Measurements from ENCODE around the gene ADCY4. TPM values are rescaled to one million over a fixed set of nuclear protein-coding genes. Genes with fewer than 3 reads are reported as not detected.
A peak's percentile ranks its signal among the peaks of the same experiment; 100 is the strongest.

ADCY4 gene
- total and polyA plus RNA-seq, 2 of the 13 experiments (the other 11 are each of a cell fraction or from before 2014, with no cell fraction given) = 0.03 TPM; not detected in 1

DNA sequence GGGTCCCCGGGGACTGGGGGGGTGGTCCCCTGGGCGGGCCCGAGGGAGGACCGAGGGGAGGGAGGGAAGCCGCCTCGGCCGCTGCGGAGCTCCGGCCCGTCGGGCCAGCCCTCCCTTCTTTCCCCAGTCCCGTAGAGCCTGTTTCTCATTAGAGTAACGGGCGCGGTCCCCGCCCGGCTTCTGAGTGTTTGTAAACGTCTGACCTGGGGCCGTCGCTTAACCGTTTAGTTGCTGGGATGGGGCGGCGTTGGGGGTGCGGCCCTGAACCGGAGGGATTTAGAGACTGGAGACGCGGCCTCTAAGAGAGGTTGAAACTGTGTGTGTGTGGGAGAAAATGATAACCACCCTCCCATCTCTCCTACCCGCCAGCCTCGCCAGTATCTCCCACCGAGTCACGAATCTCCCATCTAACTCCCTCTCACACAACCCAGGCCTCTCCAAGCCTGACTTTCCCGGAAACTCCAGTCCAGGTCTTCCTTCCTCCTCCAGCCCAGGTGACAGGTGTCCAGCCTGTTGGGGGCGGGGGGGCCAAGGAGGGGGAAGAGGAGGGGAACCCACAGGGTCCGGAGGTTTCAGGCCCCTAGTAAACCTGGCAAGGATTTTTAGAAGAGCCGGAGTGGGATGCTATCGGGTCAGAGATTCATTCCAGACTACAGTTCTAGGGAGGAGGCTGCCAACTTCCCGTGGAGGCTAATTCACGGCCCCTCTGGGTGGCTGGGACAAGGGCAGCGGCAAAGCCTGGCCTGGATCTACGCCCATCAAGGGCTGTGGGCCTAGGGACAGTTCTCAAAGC, 32.0 kb upstream of the ADCY4 start (continued):
- TF ChIP-seq ZNF292 (CRISPR knock-in tag; IDR thresholded peaks at IDR 0.05; ENCODE audit: borderline replicate concordance, low read depth) (0 out of 2 replicates have a peak, but pooled peaks have one; percentile 13), RARG (CRISPR knock-in tag; IDR thresholded peaks at IDR 0.05; ENCODE audit: low read depth) (no peak), ZNF720 (CRISPR knock-in tag; IDR thresholded peaks at IDR 0.05) (no peak), ZNF782 (CRISPR knock-in tag; IDR thresholded peaks at IDR 0.05; ENCODE audit: borderline replicate concordance) (peak; percentile 73; the same call in 1 of the 2 replicates), JUN (CRISPR knock-in tag; IDR thresholded peaks at IDR 0.05) (0 out of 2 replicates have a peak, but pooled peaks have one; percentile 40), ESRRA (CRISPR knock-in tag; IDR thresholded peaks at IDR 0.05; ENCODE audit: low read depth) (peak; percentile 50; the same call in 1 of the 2 replicates), ZNF788 (CRISPR knock-in tag; IDR thresholded peaks at IDR 0.05; ENCODE audit: borderline replicate concordance) (peak; percentile 68), ZNF556 (CRISPR knock-in tag; IDR thresholded peaks at IDR 0.05; ENCODE audit: borderline replicate concordance) (peak; percentile 83; the same call in 1 of the 2 replicates)
- TF ChIP-seq, protein P1, sequence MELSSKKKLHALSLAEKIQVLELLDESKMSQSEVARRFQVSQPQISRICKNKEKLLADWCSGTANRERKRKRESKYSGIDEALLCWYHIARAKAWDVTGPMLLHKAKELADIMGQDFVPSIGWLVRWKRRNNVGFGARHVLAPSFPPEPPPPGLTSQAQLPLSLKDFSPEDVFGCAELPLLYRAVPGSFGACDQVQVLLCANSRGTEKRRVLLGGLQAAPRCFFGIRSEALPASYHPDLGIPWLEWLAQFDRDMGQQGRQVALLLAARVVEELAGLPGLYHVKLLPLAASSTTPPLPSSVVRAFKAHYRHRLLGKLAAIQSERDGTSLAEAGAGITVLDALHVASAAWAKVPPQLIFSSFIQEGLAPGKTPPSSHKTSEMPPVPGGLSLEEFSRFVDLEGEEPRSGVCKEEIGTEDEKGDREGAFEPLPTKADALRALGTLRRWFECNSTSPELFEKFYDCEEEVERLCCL (CRISPR knock-in tag; IDR thresholded peaks at IDR 0.05; ENCODE audit: borderline replicate concordance) = peak; percentile 83
- TF ChIP-seq, protein P2, sequence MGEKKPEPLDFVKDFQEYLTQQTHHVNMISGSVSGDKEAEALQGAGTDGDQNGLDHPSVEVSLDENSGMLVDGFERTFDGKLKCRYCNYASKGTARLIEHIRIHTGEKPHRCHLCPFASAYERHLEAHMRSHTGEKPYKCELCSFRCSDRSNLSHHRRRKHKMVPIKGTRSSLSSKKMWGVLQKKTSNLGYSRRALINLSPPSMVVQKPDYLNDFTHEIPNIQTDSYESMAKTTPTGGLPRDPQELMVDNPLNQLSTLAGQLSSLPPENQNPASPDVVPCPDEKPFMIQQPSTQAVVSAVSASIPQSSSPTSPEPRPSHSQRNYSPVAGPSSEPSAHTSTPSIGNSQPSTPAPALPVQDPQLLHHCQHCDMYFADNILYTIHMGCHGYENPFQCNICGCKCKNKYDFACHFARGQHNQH (CRISPR knock-in tag; IDR thresholded peaks at IDR 0.05) = 0 out of 2 replicates have a peak, but pooled peaks have one; percentile 43
- TF ChIP-seq, protein P3, sequence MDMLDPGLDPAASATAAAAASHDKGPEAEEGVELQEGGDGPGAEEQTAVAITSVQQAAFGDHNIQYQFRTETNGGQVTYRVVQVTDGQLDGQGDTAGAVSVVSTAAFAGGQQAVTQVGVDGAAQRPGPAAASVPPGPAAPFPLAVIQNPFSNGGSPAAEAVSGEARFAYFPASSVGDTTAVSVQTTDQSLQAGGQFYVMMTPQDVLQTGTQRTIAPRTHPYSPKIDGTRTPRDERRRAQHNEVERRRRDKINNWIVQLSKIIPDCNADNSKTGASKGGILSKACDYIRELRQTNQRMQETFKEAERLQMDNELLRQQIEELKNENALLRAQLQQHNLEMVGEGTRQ (IDR thresholded peaks at IDR 0.05; ENCODE audit: low read depth, low read length) = no peak
- TF ChIP-seq, protein P3 (CRISPR knock-in tag; IDR thresholded peaks at IDR 0.05; ENCODE audit: borderline replicate concordance) = peak; percentile 61; the same call in 1 of the 2 replicates
- TF ChIP-seq, protein P4, sequence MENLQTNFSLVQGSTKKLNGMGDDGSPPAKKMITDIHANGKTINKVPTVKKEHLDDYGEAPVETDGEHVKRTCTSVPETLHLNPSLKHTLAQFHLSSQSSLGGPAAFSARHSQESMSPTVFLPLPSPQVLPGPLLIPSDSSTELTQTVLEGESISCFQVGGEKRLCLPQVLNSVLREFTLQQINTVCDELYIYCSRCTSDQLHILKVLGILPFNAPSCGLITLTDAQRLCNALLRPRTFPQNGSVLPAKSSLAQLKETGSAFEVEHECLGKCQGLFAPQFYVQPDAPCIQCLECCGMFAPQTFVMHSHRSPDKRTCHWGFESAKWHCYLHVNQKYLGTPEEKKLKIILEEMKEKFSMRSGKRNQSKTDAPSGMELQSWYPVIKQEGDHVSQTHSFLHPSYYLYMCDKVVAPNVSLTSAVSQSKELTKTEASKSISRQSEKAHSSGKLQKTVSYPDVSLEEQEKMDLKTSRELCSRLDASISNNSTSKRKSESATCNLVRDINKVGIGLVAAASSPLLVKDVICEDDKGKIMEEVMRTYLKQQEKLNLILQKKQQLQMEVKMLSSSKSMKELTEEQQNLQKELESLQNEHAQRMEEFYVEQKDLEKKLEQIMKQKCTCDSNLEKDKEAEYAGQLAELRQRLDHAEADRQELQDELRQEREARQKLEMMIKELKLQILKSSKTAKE (CRISPR knock-in tag; IDR thresholded peaks at IDR 0.05; ENCODE audit: borderline replicate concordance) = no peak
- TF ChIP-seq, protein P5, sequence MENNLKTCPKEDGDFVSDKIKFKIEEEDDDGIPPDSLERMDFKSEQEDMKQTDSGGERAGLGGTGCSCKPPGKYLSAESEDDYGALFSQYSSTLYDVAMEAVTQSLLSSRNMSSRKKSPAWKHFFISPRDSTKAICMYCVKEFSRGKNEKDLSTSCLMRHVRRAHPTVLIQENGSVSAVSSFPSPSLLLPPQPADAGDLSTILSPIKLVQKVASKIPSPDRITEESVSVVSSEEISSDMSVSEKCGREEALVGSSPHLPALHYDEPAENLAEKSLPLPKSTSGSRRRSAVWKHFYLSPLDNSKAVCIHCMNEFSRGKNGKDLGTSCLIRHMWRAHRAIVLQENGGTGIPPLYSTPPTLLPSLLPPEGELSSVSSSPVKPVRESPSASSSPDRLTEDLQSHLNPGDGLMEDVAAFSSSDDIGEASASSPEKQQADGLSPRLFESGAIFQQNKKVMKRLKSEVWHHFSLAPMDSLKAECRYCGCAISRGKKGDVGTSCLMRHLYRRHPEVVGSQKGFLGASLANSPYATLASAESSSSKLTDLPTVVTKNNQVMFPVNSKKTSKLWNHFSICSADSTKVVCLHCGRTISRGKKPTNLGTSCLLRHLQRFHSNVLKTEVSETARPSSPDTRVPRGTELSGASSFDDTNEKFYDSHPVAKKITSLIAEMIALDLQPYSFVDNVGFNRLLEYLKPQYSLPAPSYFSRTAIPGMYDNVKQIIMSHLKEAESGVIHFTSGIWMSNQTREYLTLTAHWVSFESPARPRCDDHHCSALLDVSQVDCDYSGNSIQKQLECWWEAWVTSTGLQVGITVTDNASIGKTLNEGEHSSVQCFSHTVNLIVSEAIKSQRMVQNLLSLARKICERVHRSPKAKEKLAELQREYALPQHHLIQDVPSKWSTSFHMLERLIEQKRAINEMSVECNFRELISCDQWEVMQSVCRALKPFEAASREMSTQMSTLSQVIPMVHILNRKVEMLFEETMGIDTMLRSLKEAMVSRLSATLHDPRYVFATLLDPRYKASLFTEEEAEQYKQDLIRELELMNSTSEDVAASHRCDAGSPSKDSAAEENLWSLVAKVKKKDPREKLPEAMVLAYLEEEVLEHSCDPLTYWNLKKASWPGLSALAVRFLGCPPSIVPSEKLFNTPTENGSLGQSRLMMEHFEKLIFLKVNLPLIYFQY (CRISPR knock-in tag; IDR thresholded peaks at IDR 0.05; ENCODE audit: borderline replicate concordance) = 0 out of 2 replicates have a peak, but pooled peaks have one; percentile 59

All from HepG2 (cell line).